ENCODE results near the gene SOX5.

DNA sequence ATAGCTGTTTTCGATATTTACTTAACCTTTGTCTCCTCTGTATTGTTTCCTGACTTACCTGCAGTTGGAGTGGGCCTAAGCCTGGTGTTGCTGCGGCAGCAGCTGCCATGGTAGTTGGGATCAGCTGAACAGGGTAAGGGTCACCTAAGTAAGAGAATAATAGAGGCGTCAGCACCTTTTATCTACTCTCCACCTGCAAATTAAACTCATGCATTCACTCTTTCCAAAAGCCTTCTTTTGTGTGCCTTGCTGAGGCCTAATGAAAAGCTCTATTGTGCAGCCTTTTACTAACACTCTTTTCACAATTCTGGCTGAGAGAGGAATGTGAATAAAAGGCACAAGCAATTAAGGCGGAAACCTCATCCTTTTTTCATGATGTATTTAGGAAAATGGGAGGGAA lies 308.7 kb downstream of the SOX5 start:
- TF ChIP-seq, protein P1, sequence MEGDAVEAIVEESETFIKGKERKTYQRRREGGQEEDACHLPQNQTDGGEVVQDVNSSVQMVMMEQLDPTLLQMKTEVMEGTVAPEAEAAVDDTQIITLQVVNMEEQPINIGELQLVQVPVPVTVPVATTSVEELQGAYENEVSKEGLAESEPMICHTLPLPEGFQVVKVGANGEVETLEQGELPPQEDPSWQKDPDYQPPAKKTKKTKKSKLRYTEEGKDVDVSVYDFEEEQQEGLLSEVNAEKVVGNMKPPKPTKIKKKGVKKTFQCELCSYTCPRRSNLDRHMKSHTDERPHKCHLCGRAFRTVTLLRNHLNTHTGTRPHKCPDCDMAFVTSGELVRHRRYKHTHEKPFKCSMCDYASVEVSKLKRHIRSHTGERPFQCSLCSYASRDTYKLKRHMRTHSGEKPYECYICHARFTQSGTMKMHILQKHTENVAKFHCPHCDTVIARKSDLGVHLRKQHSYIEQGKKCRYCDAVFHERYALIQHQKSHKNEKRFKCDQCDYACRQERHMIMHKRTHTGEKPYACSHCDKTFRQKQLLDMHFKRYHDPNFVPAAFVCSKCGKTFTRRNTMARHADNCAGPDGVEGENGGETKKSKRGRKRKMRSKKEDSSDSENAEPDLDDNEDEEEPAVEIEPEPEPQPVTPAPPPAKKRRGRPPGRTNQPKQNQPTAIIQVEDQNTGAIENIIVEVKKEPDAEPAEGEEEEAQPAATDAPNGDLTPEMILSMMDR (IDR thresholded peaks at IDR 0.05): no peak
- no peak for TF ChIP-seq POLR2A (IDR thresholded peaks at IDR 0.05)

All from right lobe of liver (tissue), 4 donors.